Activated T-cell treated with anti-CD3 and anti-CD28 coated beads for 24 hours (primary cell): Measurements from ENCODE around the gene CX3CL1.
A peak's percentile ranks its signal among the peaks of the same experiment; 100 is the strongest.
"Not testable (repeated sequence)": the region's sequence is repeated elsewhere in the genome, so short reads cannot be mapped to it uniquely, and the experiment has no call there.

Experiments used
- DNase-seq: peaks from one replicate; pipeline ENCODE4 v3.0.0-alpha.2; 2020; ENCODE audit warnings: low read depth

The CX3CL1 gene

GRCh38 chr16:57357330-57358085, 14.8 kb upstream of the CX3CL1 start:
- DNase-seq = no peak

- no peak for DNase-seq
Observed at GRCh38 chr16:57358086-57358420, 14.2 kb upstream of the CX3CL1 start.

- DNase-seq = no peak
Observed at GRCh38 chr16:57358527-57359095, 13.7 kb upstream of the CX3CL1 start, which contains the start of gene CCL22. Gene CCL22, plus strand, starts transcription at chr16:57358783. Its CDS starts 34 bp downstream, at chr16:57358817.

GRCh38 chr16:57360321-57360935, 11.9 kb upstream of the CX3CL1 start:
- DNase-seq = no peak

DNA sequence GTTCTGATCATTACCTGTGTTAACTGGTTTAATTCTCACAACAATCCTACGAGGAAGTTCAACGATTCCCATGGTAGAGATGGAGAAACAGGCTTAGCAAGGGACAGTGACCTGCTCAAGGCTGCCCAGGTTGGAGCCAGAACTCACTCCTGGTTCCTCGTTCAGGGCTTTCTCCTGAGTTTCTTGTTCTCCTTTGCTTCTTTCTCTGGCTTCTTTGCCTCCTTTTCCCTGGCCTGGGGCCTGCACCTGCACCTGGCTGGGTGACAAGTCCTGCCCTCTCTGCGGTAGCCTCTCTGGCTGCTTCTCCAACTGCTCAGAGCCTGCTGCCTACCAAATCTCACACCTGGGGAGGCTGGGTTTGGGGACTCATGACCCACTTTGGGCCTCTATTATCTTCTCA, 10.9 kb upstream of the CX3CL1 start:
- DNase-seq = no peak

DNA sequence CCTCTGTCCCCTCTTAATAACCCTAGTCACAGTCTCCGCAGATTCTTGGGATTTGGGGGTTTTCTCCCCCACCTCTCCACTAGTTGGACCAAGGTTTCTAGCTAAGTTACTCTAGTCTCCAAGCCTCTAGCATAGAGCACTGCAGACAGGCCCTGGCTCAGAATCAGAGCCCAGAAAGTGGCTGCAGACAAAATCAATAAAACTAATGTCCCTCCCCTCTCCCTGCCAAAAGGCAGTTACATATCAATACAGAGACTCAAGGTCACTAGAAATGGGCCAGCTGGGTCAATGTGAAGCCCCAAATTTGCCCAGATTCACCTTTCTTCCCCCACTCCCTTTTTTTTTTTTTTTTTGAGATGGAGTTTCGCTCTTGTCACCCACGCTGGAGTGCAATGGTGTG, 8.1 kb upstream of the CX3CL1 start:
- DNase-seq = no peak

- DNase-seq = no peak
Observed at GRCh38 chr16:57366544-57367040, 5.7 kb upstream of the CX3CL1 start.

DNA sequence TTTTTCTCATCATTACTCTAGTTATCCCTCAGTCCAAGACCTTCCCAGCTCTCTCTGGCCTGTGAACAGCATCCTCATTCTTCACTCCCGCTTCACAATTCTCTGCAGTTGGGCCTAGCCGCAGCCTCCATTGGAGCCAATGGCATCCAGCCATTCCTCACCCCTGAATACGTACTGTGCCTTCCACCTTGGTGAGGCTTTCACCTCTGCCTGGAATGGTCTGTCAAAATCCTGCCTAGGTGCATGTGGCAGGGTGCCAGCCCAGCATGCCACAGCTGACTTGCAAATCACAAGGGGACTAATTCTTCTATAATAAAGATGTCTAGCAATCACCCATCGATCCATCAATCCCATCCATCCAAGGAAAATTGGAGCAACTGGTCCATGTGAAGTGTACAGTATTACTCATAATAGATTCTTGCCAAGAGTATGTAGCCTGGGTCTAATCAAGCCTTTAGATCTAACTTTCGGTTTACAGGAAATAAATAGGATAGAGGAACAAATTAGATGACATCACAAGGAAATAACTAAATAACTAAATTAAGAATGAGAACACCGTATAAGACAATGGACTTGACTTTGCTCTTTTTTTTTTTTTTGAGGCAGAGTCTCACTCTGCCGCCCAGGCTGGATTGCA, 5.1 kb upstream of the CX3CL1 start:
- DNase-seq = no peak

GRCh38 chr16:57371494-57372371, 557 bp upstream of the CX3CL1 start:
- no peak for DNase-seq

DNA sequence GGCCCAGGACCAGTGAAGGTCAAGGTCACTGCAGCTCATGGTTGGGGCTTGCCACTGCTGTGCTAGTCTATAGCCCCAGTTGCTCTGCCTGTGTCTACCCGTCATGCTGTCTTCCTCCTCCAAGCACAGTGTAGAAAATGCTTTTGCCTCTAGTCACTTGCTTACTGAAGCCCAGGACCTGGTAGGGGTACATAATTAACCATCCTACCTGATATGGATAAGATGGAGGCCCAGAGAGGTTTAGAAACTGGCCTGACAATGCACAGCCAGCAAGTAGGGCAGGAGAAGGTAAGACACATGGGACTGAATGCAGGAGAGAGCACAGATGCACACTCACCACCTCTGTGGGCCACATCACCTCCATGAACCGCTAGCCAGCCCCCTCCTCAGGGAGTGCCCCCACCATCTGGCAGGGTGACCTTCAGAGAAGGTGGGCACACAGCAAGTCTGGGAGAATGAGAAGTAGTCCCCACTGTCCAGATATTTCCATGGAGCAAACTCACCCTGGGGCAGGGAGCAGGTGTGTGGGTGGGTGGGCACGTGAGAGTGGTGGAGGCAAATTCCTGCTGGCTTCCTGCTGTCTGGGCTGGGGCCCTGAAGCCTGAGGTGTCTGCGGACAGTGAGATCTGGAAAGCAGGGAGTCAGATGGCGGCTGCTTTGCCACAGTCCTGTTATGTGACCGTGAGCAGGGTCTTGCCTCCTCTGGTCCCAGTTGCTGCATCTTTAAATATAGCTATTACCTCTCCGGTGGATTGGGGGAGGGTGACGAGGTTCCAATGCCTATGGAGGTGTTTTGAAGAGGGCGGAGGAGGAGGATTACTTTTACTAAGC, 1.0 kb downstream of the CX3CL1 start:
- no peak for DNase-seq

DNA sequence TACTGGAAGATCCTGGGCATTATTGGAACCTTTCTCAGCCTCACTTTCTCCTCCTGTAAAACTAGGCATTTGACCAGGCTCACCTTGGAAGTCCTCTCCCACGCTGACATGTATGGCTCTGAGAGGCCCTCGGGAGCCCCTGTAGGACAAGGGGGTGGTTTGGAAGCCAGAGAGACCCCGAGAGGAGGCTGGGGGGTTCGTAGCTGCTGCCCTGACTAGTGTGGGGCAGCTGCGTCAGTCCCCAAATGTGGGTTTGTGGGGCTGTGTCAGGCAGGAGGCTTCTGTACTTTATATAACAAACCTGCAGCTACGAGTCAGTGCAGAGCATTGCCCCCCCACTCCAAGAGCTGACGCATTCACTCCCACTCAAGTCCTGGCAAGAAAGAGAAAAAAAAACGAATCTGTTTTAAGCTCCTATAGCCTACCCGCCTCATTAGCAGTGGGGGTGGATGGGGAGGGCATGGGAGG, 1.8 kb downstream of the CX3CL1 start:
- no peak for DNase-seq

DNA sequence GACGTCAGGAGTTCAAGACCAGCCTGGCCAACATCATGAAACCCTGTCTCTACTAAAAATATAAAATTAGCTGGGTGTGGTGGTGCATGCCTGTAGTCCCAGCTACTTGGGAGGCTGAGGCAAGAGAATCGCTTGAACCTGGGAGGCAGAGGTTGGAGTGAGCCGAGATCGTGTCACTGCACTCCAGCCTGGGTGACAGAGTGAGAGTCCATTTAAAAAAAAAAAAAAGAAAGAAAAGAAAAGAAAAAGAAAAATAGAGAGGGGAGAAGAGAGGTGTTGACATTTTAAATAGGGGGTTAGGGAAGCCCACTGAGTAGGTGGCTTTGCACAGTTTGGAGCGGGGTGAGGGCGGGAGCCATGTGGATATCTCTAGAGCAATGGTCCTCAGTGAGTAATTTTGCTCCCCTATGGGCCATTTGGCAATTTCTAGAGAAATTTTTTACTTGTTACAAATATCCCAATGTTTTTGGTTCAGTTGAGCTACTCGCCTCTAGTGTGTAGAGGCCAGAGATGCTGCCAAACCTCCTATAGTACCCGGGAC, 2.7 kb downstream of the CX3CL1 start:
- DNase-seq = not testable (repeated sequence)

DNA sequence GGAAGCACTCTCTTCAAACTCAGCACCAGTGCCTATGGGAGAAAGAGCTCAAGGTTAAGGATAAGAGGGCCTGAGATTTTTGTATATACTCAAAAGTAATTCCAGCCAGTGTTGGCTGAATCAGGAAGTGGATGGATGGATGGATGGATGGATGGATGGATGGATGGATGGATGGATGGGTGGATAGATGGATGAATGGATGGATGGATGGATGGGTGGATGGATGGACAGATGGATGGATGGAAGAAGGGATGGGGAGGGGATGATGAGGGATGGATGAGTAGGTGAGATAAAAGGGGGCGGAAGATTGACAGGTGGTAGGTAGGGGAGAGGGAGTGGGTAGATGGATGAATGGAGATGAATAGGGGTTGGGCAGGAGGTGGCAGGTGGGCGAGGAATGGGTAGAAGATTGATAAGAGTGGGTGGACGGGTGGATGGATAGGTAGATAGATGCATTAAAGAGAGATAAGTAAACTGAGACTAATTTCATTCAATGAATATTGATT, 4.1 kb downstream of the CX3CL1 start:
- no peak for DNase-seq

DNA sequence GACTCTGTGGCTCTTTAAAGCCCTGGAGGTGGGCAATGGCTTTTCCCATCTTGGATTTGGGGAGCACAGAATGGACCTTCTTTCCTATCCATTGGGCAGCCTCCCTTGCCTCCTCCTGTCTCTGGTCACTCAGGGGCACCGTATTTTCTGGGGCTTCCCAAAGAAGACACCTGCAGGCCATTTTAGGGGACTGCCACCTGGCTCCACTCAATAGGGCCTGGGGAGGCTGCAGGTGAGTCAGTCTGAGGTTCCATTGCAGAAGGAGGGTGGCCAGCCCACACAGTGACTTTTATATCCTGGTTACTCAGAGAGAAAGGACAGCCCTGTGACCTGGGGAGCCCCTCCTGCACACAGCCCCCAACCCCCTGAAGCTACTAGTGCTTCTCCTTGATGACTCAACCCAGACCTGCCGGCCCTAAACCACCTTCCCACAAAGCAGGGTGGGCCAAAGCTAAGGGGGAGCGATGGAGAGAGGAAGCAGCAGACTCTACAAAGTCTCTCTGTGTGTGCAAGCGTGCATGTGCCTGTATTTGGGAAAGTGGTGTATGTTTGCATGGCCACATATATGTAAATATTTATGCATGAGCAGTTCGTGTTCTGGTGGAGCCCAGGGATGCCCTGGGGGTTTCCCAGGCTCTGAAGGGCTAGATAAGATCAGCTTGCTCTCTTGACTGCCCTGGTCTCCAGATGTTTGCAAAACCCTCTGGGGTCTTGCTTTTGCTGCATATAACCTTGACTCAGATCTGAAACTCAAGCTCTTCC, 5.0 kb downstream of the CX3CL1 start:
- peak; percentile 5 for DNase-seq

DNA sequence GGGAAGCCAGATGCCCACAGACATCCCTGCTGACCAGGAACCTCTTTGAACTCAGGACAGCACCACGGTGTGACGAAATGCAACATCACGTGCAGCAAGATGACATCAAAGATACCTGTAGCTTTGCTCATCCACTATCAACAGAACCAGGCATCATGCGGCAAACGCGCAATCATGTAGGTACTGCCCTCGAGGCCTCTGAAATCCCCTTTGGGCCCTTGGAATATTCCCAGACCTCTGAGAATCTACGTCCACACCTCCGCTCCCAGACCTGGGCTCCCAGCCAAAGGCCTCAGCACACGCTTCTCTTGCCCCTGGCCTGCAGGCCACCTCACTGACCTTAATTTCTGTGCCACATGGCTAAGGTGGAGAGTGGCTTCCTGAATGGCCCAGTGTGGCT, 7.3 kb downstream of the CX3CL1 start:
- no peak for DNase-seq

DNA sequence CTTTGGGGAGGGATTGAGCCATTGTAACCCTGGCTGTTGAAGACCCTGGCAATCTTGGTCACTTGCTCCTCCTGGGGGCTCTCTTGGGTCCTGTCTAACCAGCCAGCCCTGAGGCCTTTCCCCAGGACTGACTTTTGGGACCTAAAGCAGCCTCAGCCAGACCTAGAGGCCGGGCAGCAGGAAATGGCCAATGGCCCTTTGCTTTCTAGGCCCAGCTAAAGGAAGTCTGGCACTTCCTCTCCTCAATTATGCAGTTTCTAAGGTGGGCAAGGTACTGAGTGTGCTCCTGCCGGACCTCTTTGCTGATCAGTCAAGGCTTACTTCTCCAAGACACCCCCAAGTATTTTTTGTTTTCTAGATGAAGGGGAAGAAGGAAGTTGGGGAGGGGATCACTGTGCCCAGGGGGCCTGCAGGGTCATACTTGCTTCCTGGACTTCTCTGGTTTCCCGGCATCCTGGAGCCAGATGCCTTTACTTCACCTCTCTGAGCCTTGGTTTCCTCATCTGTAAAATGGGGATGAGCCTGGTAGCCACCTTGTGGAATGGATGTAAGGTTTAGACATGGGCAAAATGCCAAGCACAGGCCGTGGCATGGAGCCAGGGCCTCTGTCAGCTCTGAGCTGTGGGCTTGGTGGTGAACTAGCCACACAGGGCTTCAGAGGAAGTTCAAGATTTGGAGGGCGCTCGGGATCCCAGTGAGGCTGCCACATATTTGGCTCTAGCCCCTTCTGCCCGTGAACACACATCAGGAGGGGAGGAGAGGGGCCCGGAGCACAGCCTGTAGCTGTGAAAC, 8.6 kb downstream of the CX3CL1 start:
- DNase-seq = no peak

DNA sequence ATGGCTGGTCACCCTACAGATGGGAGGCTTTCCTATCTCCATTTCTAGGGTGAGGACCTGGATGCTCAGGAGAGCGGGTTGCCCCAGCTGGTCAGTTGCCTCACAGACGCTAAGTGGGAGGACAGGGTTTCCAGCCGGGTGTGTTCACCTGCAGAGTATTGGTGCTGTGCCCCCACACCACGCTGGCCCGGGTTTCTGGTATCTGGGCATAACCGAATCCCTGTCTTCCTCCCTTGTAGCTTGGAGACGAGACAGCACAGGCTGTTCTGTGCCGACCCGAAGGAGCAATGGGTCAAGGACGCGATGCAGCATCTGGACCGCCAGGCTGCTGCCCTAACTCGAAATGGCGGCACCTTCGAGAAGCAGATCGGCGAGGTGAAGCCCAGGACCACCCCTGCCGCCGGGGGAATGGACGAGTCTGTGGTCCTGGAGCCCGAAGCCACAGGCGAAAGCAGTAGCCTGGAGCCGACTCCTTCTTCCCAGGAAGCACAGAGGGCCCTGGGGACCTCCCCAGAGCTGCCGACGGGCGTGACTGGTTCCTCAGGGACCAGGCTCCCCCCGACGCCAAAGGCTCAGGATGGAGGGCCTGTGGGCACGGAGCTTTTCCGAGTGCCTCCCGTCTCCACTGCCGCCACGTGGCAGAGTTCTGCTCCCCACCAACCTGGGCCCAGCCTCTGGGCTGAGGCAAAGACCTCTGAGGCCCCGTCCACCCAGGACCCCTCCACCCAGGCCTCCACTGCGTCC, 9.7 kb downstream of the CX3CL1 start:
- DNase-seq = no peak
